ENCODE measurements around the gene CIAO2B.
"Not testable (repeated sequence)": the region's sequence is repeated elsewhere in the genome, so short reads cannot be mapped to it uniquely, and the experiment has no call there.

DNA sequence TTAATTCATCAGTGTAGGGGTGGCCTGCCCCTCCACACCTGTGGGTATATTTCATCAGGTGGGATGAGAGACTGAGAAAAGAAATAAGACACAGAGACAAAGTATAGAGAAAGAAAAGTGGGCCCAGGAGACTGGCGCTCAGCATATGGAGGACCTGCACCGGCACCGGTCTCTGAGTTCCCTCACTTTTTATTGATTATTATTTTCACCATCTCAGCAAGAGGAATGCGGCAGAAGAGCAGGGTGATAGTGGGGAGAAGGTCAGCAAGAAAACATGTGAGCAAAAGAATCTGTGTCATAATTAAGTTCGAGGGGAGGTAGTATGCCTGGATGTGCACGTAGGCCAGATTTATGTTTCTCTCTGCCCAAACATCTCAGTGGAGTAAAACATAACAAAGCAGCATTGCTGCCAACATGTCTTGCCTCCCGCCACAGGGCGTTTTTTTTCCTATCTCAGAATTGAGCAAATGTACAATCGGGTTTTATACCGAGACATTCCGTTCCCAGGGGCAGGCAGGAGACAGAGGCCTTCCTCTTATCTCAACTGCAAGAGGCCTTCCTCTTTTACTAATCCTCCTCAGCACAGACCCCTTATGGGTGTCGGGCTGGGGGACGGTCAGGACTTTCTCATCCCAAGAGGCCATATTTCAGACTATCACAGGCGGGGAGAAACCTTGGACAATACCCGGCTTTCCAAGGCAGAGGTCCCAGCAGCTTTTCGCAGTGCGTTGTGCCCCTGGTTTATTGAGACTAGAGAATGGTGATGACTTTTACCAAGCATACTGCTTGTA, 21.4 kb upstream of the CIAO2B start:
- not testable (repeated sequence) for TF ChIP-seq POLR2AphosphoS5 (IDR thresholded peaks at IDR 0.05; ENCODE audit: insufficient read depth, low read depth, low read length); FOS (IDR thresholded peaks at IDR 0.05; ENCODE audit: borderline replicate concordance, insufficient read depth, low read length); MYC (IDR thresholded peaks at IDR 0.05; ENCODE audit: low read depth, low read length); POLR2A (IDR thresholded peaks at IDR 0.05; ENCODE audit: low read depth, low read length)
